ENCODE results near the gene TMEM240.
"Not testable (repeated sequence)": the region's sequence is repeated elsewhere in the genome, so short reads cannot be mapped to it uniquely, and the experiment has no call there.

TMEM240 gene

GRCh38 chr1:1522536-1522935 lies 17.9 kb downstream of the TMEM240 start:
- not testable (repeated sequence) for DNase-seq

GRCh38 chr1:1521331-1521730 lies 19.1 kb downstream of the TMEM240 start:
- DNase-seq = no peak

GRCh38 chr1:1519805-1520505 lies 20.5 kb downstream of the TMEM240 start:
- not testable (repeated sequence) for DNase-seq

- not testable (repeated sequence) for DNase-seq
Measured at GRCh38 chr1:1518621-1519007, 21.8 kb downstream of the TMEM240 start.

GRCh38 chr1:1517973-1518620 lies 22.3 kb downstream of the TMEM240 start:
- no peak for DNase-seq

DNA sequence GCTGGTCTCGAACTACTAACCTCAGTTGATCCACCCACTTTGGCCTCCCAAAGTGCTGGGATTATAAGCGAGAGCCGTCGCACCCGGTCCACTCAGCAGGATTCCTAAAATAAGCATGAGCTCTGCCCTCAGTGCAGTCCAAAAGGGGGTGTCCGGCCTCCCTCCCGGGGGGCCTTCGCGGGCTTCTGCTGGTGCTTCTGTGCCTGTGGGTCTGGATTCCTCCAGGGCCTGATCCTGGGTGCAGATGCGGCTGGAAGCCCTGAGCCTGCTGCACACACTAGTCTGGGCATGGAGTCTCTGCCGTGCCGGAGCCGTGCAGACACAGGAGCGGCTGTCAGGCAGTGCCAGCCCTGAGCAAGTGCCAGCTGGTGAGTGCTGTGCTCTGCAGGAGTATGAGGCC lies 23.5 kb downstream of the TMEM240 start:
- DNase-seq = not testable (repeated sequence)

DNA sequence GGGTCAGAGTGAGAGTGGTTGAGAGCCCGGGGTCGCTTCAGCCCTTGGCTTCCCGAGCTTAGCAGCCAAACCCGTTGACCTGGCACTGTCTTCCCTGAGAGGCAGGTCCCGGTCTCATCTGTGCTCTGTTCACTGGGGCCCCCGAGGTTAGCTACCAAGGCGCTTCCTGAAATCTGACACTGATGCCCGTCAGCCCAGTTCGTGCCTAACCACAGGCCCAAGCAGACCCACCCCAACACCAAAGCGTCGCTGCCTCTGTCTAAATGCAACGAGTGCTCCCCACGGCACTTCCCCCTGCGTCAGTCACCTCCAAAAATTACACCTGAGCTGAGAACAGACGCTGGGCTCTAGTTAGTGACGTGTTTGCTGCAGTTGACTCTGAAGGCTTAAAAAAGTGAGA lies 26.0 kb downstream of the TMEM240 start:
- not testable (repeated sequence) for DNase-seq

GRCh38 chr1:1513675-1514074 lies 26.7 kb downstream of the TMEM240 start:
- DNase-seq = not testable (repeated sequence)

DNA sequence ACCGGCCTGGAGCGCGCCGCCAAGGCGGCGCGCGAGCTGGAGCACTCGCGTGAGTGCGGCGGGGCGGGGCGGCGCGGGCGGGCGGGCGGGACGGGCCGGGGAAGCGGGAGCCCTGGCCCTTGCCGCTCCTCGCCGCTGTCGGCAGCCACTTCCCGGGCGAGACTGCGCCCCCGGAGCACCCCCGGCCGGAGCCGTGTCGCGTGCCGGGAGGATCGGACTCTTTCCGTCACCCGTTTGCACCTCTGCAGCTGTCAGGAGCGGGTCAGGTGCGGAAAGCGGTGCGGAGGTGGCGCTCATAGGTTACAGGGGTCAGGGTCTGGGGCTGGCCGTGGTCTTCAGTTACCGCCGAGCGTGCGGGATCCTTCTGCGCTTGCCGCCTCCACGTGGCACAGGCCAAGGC lies 28.0 kb downstream of the TMEM240 start:
- peak; percentile 8 for DNase-seq

DNA sequence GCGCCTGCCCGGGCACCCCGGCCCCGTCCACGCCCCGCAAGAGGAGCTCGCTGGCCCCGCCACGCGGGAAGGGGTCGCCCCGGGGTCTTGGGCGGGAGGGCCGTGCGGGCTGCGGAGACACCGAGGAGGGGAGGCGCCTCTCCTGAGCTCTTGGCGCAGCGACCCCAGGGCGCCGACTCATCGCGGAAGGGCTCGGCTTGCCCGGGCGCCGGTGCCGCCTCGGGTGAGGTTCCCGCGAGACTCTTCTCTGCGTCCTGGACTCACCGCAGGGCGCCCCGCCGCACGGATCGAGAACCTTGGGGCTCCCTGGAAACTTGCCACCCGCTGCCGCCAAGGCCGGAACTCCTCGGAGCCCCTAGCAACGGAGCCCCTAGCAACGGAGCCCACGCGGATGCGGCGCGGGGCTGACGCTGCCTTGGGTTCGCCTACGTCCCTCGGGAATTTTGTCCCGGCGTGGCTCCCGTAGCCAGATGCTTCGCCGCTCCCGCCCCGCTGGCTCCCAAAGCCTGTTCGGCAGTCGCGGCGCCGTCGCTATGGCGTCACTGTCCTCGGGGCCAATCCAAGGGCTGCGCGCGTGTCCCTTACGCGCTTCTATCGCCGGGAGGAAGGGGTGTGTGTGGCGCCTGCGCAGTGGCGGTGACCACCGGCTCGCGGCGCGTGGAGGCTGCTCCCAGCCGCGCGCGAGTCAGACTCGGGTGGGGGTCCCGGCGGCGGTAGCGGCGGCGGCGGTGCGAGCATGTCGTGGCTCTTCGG lies 28.7 kb downstream of the TMEM240 start, which contains the start of gene ATAD3A:
Gene ATAD3A (plus strand): TSS at position 630 of the 753 bp plus-strand sequence. CDS start 107 bp downstream, at position 737.
- DNase-seq = peak; percentile 98

GRCh38 chr1:1510912-1511532 lies 29.4 kb downstream of the TMEM240 start:
- DNase-seq = peak; percentile 59

DNA sequence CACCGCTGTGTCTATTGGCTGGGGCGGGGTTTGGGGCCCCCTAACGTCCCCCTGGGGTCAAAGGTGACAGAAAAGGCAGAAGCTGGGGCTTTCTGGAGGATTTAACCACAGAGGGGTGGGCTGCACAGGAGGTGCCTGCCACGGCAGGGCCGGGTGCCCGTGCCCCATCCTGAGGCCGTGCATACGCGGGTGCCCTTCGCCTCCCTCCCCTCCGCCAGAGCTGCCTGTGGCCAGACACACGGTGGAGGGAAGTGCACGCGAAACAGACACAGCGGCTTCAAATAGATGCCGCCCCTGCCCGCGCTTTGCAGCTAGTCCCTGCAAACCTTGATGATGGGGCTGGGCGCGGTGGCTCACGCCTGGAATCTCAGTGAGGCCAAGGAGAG lies 31.0 kb downstream of the TMEM240 start:
- not testable (repeated sequence) for DNase-seq

- not testable (repeated sequence) for DNase-seq
Measured at GRCh38 chr1:1508775-1509464, 31.5 kb downstream of the TMEM240 start.

GRCh38 chr1:1507305-1507704 lies 33.1 kb downstream of the TMEM240 start:
- no peak for DNase-seq

DNA sequence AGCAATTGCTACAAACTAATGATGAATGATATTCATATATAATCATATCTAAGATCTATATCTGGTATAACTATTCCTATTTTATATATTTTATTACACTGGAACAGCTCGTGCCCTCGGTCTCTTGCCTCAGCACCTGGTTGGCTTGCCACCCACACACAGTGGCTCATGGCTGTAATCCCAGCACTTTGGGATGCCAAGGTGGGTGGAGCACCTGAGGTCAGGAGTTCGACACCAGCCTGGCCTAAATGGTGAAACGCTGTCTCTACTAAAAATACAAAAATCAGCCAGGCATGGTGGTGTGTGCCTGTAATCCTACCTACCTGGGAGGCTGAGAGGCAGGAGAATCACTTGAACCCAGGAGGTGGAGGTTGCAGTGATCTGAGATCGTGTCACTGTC lies 34.6 kb downstream of the TMEM240 start:
- not testable (repeated sequence) for DNase-seq

- DNase-seq = peak; percentile 41
Measured at GRCh38 chr1:1505366-1505798, 35.0 kb downstream of the TMEM240 start.

GRCh38 chr1:1504777-1505365 lies 35.6 kb downstream of the TMEM240 start:
- peak; percentile 70 for DNase-seq

- not testable (repeated sequence) for DNase-seq
Measured at GRCh38 chr1:1495461-1495975, 44.9 kb downstream of the TMEM240 start.

DNA sequence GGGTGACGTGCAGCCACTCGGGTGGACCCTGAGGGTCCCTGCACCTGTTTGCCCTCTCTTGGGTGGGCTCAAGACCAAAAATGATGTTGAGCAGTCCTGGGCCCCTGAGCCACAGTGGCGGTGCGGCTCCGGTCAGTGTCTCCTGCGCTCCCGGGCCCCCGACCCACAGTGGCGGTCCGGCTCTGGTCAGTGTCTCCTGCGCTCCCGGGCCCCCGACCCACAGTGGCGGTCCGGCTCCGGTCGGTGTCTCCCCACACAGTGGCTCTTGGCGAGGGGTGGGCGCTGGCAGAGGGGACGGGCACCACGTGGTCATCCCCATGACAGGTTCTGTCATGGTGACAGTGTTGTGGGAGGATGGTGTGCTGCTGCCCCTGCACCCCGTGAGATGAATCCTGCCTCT lies 46.1 kb downstream of the TMEM240 start:
- not testable (repeated sequence) for DNase-seq

- DNase-seq = no peak
Measured at GRCh38 chr1:1491601-1492000, 48.8 kb downstream of the TMEM240 start.

DNA sequence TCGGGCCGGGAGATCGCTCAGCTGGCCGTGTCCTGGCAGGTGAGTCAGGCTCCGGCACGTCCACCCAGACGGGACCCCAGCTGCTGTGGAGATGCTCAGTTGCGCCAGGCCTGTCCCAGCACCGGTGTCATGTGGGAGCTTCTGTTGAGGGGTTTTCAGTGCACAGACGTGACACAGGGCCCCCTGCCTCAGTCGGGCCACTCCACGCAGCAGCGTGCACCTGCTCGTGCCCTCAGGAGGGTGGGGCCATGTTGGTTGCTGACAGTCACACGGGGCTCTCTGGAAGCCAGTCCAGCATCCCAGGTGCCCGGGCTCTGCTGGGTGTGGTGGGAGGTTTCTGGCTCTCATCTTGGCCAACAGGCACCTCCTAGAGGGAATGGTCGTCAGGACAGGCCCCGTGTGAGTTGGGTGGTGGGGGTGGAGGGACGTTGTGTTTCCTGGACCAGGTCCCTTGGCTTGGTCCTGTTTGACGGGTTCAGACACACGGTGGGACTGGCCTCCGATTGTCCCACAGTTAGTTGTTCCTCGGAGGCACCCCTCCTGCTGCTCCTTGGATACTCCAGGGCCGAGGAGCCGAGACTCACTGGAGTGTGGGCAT lies 49.7 kb downstream of the TMEM240 start:
- DNase-seq = no peak

Measured in activated CD4-positive, alpha-beta T cell treated with anti-CD3 and anti-CD28 coated beads, Interleukin-2, amount 50 U/mL, for 16 hours (primary cell).